Measurements from ENCODE around the gene PRLH. TPM values are rescaled to one million over a fixed set of nuclear protein-coding genes. Genes with fewer than 3 reads are reported as not detected.

The PRLH gene
- total and polyA plus RNA-seq, 2 of the 13 experiments (the other 11 are each of a cell fraction or from before 2014, with no cell fraction given) = not detected

DNA sequence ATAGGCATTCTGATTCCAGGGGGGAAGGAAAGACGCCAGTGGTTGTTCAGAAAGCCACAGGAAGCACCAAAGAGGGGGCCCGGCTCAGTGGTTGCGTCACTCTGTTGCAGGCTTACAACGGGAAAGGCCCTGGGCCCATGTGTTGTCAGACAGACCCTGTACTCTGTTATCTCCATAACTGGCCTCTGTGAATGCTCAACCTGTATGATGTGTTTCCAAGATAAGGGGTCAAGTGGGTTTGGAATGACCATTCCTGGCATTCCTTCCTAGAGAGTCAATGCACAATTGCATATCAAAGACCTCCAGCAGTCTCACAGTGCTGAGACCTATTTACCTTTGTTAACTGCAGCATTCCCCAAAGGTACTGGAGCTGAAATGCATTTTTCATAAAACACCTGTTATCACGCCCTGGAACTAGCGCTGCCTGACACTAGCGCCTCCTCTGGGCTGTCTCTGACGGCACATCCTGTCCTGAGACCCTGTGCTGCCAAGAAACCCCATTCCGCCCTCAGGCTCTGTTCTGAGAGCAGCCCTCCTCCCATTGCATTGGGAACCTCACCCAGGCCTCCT lies 47.9 kb downstream of the PRLH start (continued):
- TF ChIP-seq, protein P1, sequence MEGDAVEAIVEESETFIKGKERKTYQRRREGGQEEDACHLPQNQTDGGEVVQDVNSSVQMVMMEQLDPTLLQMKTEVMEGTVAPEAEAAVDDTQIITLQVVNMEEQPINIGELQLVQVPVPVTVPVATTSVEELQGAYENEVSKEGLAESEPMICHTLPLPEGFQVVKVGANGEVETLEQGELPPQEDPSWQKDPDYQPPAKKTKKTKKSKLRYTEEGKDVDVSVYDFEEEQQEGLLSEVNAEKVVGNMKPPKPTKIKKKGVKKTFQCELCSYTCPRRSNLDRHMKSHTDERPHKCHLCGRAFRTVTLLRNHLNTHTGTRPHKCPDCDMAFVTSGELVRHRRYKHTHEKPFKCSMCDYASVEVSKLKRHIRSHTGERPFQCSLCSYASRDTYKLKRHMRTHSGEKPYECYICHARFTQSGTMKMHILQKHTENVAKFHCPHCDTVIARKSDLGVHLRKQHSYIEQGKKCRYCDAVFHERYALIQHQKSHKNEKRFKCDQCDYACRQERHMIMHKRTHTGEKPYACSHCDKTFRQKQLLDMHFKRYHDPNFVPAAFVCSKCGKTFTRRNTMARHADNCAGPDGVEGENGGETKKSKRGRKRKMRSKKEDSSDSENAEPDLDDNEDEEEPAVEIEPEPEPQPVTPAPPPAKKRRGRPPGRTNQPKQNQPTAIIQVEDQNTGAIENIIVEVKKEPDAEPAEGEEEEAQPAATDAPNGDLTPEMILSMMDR (CRISPR knock-in tag; IDR thresholded peaks at IDR 0.05) = peak; percentile 61
- TF ChIP-seq, protein P2, sequence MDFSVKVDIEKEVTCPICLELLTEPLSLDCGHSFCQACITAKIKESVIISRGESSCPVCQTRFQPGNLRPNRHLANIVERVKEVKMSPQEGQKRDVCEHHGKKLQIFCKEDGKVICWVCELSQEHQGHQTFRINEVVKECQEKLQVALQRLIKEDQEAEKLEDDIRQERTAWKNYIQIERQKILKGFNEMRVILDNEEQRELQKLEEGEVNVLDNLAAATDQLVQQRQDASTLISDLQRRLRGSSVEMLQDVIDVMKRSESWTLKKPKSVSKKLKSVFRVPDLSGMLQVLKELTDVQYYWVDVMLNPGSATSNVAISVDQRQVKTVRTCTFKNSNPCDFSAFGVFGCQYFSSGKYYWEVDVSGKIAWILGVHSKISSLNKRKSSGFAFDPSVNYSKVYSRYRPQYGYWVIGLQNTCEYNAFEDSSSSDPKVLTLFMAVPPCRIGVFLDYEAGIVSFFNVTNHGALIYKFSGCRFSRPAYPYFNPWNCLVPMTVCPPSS (IDR thresholded peaks at IDR 0.05) = no peak
- TF ChIP-seq MBD4 (IDR thresholded peaks at IDR 0.05; ENCODE audit: borderline replicate concordance, low read length) (no peak), KDM4B (CRISPR knock-in tag; IDR thresholded peaks at IDR 0.05) (peak; percentile 82; the same call in 1 of the 2 replicates), SRSF4 (IDR thresholded peaks at IDR 0.05; ENCODE audit: low read depth, low read length, poor library complexity, severe bottlenecking) (no peak), EHMT2 (IDR thresholded peaks at IDR 0.05; ENCODE audit: borderline replicate concordance, low read depth, low read length) (peak; percentile 64; the same call in 1 of the 2 replicates), GABPB1 (CRISPR knock-in tag; IDR thresholded peaks at IDR 0.05) (peak; percentile 62), GATAD2A (CRISPR knock-in tag; IDR thresholded peaks at IDR 0.05) (peak; percentile 97), TBX2 (CRISPR knock-in tag; IDR thresholded peaks at IDR 0.05; ENCODE audit: borderline replicate concordance) (peak; percentile 98), ZNF776 (CRISPR knock-in tag; IDR thresholded peaks at IDR 0.05) (no peak), KLF6 (CRISPR knock-in tag; IDR thresholded peaks at IDR 0.05) (peak; percentile 57; the same call in 1 of the 2 replicates), NR2F1 (CRISPR knock-in tag; IDR thresholded peaks at IDR 0.05) (peak; percentile 80 to 84; a peak in 3 of 4 replicates), BRD4 (CRISPR knock-in tag; IDR thresholded peaks at IDR 0.05) (no peak; the same call in 1 of the 2 replicates), HOXA7 (CRISPR knock-in tag; IDR thresholded peaks at IDR 0.05) (no peak), NR2C2 (CRISPR knock-in tag; IDR thresholded peaks at IDR 0.05; ENCODE audit: borderline replicate concordance) (peak; percentile 92), CEBPG (CRISPR knock-in tag; IDR thresholded peaks at IDR 0.05) (peak; percentile 98)
- TF ChIP-seq, protein P3, sequence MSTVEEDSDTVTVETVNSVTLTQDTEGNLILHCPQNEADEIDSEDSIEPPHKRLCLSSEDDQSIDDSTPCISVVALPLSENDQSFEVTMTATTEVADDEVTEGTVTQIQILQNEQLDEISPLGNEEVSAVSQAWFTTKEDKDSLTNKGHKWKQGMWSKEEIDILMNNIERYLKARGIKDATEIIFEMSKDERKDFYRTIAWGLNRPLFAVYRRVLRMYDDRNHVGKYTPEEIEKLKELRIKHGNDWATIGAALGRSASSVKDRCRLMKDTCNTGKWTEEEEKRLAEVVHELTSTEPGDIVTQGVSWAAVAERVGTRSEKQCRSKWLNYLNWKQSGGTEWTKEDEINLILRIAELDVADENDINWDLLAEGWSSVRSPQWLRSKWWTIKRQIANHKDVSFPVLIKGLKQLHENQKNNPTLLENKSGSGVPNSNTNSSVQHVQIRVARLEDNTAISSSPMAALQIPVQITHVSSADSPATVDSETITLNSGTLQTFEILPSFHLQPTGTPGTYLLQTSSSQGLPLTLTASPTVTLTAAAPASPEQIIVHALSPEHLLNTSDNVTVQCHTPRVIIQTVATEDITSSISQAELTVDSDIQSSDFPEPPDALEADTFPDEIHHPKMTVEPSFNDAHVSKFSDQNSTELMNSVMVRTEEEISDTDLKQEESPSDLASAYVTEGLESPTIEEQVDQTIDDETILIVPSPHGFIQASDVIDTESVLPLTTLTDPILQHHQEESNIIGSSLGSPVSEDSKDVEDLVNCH (CRISPR knock-in tag; IDR thresholded peaks at IDR 0.05) = no peak
- TF ChIP-seq, protein P4, sequence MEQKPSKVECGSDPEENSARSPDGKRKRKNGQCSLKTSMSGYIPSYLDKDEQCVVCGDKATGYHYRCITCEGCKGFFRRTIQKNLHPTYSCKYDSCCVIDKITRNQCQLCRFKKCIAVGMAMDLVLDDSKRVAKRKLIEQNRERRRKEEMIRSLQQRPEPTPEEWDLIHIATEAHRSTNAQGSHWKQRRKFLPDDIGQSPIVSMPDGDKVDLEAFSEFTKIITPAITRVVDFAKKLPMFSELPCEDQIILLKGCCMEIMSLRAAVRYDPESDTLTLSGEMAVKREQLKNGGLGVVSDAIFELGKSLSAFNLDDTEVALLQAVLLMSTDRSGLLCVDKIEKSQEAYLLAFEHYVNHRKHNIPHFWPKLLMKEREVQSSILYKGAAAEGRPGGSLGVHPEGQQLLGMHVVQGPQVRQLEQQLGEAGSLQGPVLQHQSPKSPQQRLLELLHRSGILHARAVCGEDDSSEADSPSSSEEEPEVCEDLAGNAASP (CRISPR knock-in tag; IDR thresholded peaks at IDR 0.05; ENCODE audit: borderline replicate concordance) = peak; percentile 98
- TF ChIP-seq, protein P5, sequence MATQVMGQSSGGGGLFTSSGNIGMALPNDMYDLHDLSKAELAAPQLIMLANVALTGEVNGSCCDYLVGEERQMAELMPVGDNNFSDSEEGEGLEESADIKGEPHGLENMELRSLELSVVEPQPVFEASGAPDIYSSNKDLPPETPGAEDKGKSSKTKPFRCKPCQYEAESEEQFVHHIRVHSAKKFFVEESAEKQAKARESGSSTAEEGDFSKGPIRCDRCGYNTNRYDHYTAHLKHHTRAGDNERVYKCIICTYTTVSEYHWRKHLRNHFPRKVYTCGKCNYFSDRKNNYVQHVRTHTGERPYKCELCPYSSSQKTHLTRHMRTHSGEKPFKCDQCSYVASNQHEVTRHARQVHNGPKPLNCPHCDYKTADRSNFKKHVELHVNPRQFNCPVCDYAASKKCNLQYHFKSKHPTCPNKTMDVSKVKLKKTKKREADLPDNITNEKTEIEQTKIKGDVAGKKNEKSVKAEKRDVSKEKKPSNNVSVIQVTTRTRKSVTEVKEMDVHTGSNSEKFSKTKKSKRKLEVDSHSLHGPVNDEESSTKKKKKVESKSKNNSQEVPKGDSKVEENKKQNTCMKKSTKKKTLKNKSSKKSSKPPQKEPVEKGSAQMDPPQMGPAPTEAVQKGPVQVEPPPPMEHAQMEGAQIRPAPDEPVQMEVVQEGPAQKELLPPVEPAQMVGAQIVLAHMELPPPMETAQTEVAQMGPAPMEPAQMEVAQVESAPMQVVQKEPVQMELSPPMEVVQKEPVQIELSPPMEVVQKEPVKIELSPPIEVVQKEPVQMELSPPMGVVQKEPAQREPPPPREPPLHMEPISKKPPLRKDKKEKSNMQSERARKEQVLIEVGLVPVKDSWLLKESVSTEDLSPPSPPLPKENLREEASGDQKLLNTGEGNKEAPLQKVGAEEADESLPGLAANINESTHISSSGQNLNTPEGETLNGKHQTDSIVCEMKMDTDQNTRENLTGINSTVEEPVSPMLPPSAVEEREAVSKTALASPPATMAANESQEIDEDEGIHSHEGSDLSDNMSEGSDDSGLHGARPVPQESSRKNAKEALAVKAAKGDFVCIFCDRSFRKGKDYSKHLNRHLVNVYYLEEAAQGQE (IDR thresholded peaks at IDR 0.05; ENCODE audit: borderline replicate concordance in 1 of 2, low read depth in 1 of 2, low read length in 2 of 2) = peak in 1 of 2 experiments; percentile 78; a peak in 2 of 4 replicates
